Uterus (tissue), 2 donors: ENCODE measurements around the gene CAVIN1.

ENCODE experiments used
- POLR2A ChIP-seq, 2 donors: fragments of 450-650 bp; IDR thresholded peaks; one replicate each; pipeline ENCODE4 v1.6.1; 2016; ENCODE audit warnings: antibody characterized with exemption in 2 of 2, mild to moderate bottlenecking in 1 of 2, moderate library complexity in 1 of 2
- TF ChIP-seq, protein P1 (sequence below), 4 experiments: fragments of 200-600 bp in 2 of 4; fragments of 450-650 bp in 2 of 4; sonication (generic) in 2 of 4; IDR thresholded peaks; one replicate each; pipeline ENCODE4 v1.5.1; 2016 to 2019; ENCODE audit warnings: antibody characterized with exemption in 4 of 4, mild to moderate bottlenecking in 2 of 4, moderate library complexity in 1 of 4

GRCh38 chr17:42414704-42415409, 8.2 kb downstream of the CAVIN1 start:
- TF ChIP-seq, protein P1, sequence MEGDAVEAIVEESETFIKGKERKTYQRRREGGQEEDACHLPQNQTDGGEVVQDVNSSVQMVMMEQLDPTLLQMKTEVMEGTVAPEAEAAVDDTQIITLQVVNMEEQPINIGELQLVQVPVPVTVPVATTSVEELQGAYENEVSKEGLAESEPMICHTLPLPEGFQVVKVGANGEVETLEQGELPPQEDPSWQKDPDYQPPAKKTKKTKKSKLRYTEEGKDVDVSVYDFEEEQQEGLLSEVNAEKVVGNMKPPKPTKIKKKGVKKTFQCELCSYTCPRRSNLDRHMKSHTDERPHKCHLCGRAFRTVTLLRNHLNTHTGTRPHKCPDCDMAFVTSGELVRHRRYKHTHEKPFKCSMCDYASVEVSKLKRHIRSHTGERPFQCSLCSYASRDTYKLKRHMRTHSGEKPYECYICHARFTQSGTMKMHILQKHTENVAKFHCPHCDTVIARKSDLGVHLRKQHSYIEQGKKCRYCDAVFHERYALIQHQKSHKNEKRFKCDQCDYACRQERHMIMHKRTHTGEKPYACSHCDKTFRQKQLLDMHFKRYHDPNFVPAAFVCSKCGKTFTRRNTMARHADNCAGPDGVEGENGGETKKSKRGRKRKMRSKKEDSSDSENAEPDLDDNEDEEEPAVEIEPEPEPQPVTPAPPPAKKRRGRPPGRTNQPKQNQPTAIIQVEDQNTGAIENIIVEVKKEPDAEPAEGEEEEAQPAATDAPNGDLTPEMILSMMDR (IDR thresholded peaks at IDR 0.05) = no peak
- TF ChIP-seq POLR2A (IDR thresholded peaks at IDR 0.05) = no peak
